PC-9 (cell line): Measurements from ENCODE around the gene TTLL13. TPM values are rescaled to one million over a fixed set of nuclear protein-coding genes. Genes with fewer than 3 reads are reported as not detected.

Experiments
- BruUV-seq: library from RNA; stranded (reverse); fragments of 400-500 nt; replicated peaks from 2 replicates; lab custom pipeline; 2021; lab: Mats Ljungman, UMichigan
- CTCF ChIA-PET: fragments of 300-600 bp; sonication (Branson Sonifier 250); formaldehyde crosslinking; loops from one replicate; lab custom pipeline; 2022; ENCODE audit warnings: antibody characterized with exemption; lab: Charles Lee
- POLR2A ChIA-PET: fragments of 300-600 bp; sonication (Branson Sonifier 250); formaldehyde crosslinking; loops from one replicate; lab custom pipeline; 2022; ENCODE audit warnings: antibody characterized with exemption; ENCODE audit not compliant: unreplicated experiment; lab: Charles Lee
- DNase-seq, 2 experiments: peaks; one replicate each; pipeline versions ENCODE4 v3.0.0 to v3.0.0-alpha.2; 2015 to 2022; ENCODE audit warnings: mixed read lengths in 1 of 2
- H2AFZ ChIP-seq: fragments of 200-600 bp; sonication (generic); 2 replicates; pipeline ENCODE4 v1.8.1; 2017; ENCODE audit warnings: antibody characterized with exemption
- H3F3A ChIP-seq: fragments of 200-600 bp; sonication (generic); 2 replicates; pipeline ENCODE4 v1.8.1; 2017; ENCODE audit warnings: antibody characterized with exemption, mild to moderate bottlenecking, low read depth; ENCODE audit not compliant: insufficient read depth
- H3K27ac ChIP-seq: fragments of 200-600 bp; sonication (generic); 2 replicates; pipeline ENCODE4 v1.6.1; 2016; ENCODE audit warnings: mixed run types
- H3K27me3 ChIP-seq: fragments of 200-600 bp; sonication (generic); 2 replicates; pipeline ENCODE4 v1.6.1; 2016; ENCODE audit warnings: low read depth, mixed run types; ENCODE audit not compliant: insufficient read depth
- H3K36me3 ChIP-seq: fragments of 200-600 bp; sonication (generic); 2 replicates; pipeline ENCODE4 v1.6.1; 2016; ENCODE audit warnings: low read depth, mixed run types
- H3K4me1 ChIP-seq: fragments of 200-600 bp; sonication (generic); replicated peaks from 2 replicates; pipeline ENCODE4 v1.6.1; 2016; ENCODE audit warnings: mixed run types; ENCODE audit not compliant: insufficient read depth
- H3K4me2 ChIP-seq: fragments of 200-600 bp; sonication (generic); 2 replicates; pipeline ENCODE4 v1.6.1; 2017; ENCODE audit warnings: mixed run types
- H3K4me3 ChIP-seq: fragments of 200-600 bp; sonication (generic); 2 replicates; pipeline ENCODE4 v1.6.1; 2016; ENCODE audit warnings: mixed run types
- H3K79me2 ChIP-seq: fragments of 200-600 bp; sonication (generic); 2 replicates; pipeline ENCODE4 v1.6.1; 2017; ENCODE audit warnings: low read depth, mixed run types
- H3K9me2 ChIP-seq: fragments of 200-600 bp; sonication (generic); 2 replicates; pipeline ENCODE4 v1.8.1; 2017; ENCODE audit warnings: mild to moderate bottlenecking; ENCODE audit not compliant: insufficient read depth
- H3K9me3 ChIP-seq: fragments of 200-600 bp; sonication (generic); 2 replicates; pipeline ENCODE4 v1.8.1; 2016; ENCODE audit warnings: low read depth; ENCODE audit not compliant: insufficient read depth
- H4K20me1 ChIP-seq: fragments of 200-600 bp; sonication (generic); 2 replicates; pipeline ENCODE4 v1.8.1; 2017; ENCODE audit not compliant: insufficient read depth
- CTCF ChIP-seq: fragments of 200-600 bp; sonication (generic); conservative IDR thresholded peaks from 2 replicates; pipeline ENCODE4 v1.6.1; 2017; ENCODE audit warnings: mixed run types, antibody characterized with exemption, mild to moderate bottlenecking, moderate library complexity
- EZH2 ChIP-seq: fragments of 200-600 bp; sonication (generic); IDR thresholded peaks from 2 replicates; pipeline ENCODE4 v1.8.0; 2017; ENCODE audit warnings: antibody characterized with exemption, low read depth
- intact Hi-C: fragments of 100-400 bp; cut with micrococcal nuclease; formaldehyde crosslinking; loops from one replicate; pipeline ENCODE4 v1.10.0; 2022; ENCODE audit not compliant: unreplicated experiment
- total RNA-seq: library from RNA; stranded (reverse); gene quantifications from 2 replicates; pipeline ENCODE4 v1.2.3, GENCODE V29; 2021

The TTLL13 gene
- total RNA-seq, 1 experiment from 2014 or later: 0.96 TPM

- Histone ChIP-seq H4K20me1 (no peaks in the 10 kb centered on the region), H3K79me2 (no peaks in the 10 kb centered on the region), H3K36me3 (no peaks in the 10 kb centered on the region), H2AFZ (no peak overlapping the region), H3K27ac (no peak overlapping the region), H3K9me2 (no peaks in the 10 kb centered on the region), H3K4me1 (peaks cover 7% of the 10 kb centered on the region), H3K4me3 (no peak overlapping the region), H3K4me2 (no peak overlapping the region), H3K9me3 (no peaks in the 10 kb centered on the region), H3F3A (no peaks in the 10 kb centered on the region), H3K27me3 (no peaks in the 10 kb centered on the region)
- no TSS peak for BruUV-seq
- ChIA-PET POLR2A (no interaction called here), CTCF (no interaction called here)
- TF ChIP-seq CTCF: no peak
- TF ChIP-seq EZH2: no peak
- no peak for DNase-seq
- intact Hi-C loops: no loop called here
Measured at GRCh38 chr15:90307661-90308060, 58.3 kb downstream of the TTLL13 start.

- DNase-seq: no peak
- no peaks in the 10 kb centered on the region for H3K9me3 ChIP-seq
- H2AFZ ChIP-seq: no peak overlapping the region
- no peak overlapping the region for H3K4me3 ChIP-seq
- CTCF ChIA-PET: no interaction called here
- H3K36me3 ChIP-seq: no peaks in the 10 kb centered on the region
- intact Hi-C loops: no loop called here
- POLR2A ChIA-PET: no interaction called here
- no TSS peak for BruUV-seq
- H4K20me1 ChIP-seq: no peaks in the 10 kb centered on the region
- H3F3A ChIP-seq: no peaks in the 10 kb centered on the region
- no peaks in the 10 kb centered on the region for H3K79me2 ChIP-seq
- no peak overlapping the region for H3K27ac ChIP-seq
- H3K4me1 ChIP-seq: peaks cover 7% of the 10 kb centered on the region
- no peak for TF ChIP-seq CTCF
- H3K27me3 ChIP-seq: no peaks in the 10 kb centered on the region
- no peak overlapping the region for H3K4me2 ChIP-seq
- H3K9me2 ChIP-seq: no peaks in the 10 kb centered on the region
Measured at GRCh38 chr15:90309020-90309419, 59.7 kb downstream of the TTLL13 start.

Other genes with a start within 250 kb of the TTLL13 start
- 23.4 and 25.2 TPM in 2 replicates for gene ZNF710, start 248.2 kb upstream of the TTLL13 start, total RNA-seq
- 87.9 and 96.7 TPM in 2 replicates for gene IDH2, start 147.1 kb upstream of the TTLL13 start, total RNA-seq
- 63.6 and 70.7 TPM in 2 replicates for gene SEMA4B, start 48.2 kb upstream of the TTLL13 start, total RNA-seq
- 113 and 127 TPM in 2 replicates for gene CIB1, start 15.6 kb upstream of the TTLL13 start, total RNA-seq
- 7.5 and 7.6 TPM in 2 replicates for gene GDPGP1, start 15.3 kb upstream of the TTLL13 start, total RNA-seq
- 57.4 TPM in 2 replicates for gene NGRN, start 16.1 kb downstream of the TTLL13 start, total RNA-seq
- 6.2 and 6.3 TPM in 2 replicates for gene ZNF774, start 102.7 kb downstream of the TTLL13 start, total RNA-seq
- gene IQGAP1, start 138.7 kb downstream of the TTLL13 start, total RNA-seq: 113 and 164 TPM in 2 replicates